HUDEP-2 (cell line): ENCODE results near the gene HSPG2.

Source experiments
- DNase-seq, 76 experiments: peaks; one replicate each; lab custom pipeline; 2025; ENCODE audit not compliant: unreplicated experiment in 76 of 76; lab: John Stamatoyannopoulos, UW

The HSPG2 gene

GRCh38 chr1:21886486-21887215, 50.5 kb downstream of the HSPG2 start:
- DNase-seq: peak in 34 of 76 experiments; percentile 5 to 53 (median 26)

- no peak for DNase-seq
These were observed 51.7 kb downstream of the HSPG2 start for GRCh38 chr1:21885236-21886037.

- no peak for DNase-seq
These were observed 52.5 kb downstream of the HSPG2 start for GRCh38 chr1:21884456-21885235.

- no peak for DNase-seq
These were observed 54.2 kb downstream of the HSPG2 start for GRCh38 chr1:21882721-21883415.

GRCh38 chr1:21881250-21881649, 55.9 kb downstream of the HSPG2 start:
- no peak for DNase-seq

GRCh38 chr1:21880619-21880970, 56.5 kb downstream of the HSPG2 start:
- DNase-seq: no peak

- DNase-seq: no peak
These were observed 57.0 kb downstream of the HSPG2 start for GRCh38 chr1:21879928-21880618.

- DNase-seq: no peak
These were observed 58.2 kb downstream of the HSPG2 start for GRCh38 chr1:21878840-21879478.

GRCh38 chr1:21878009-21878773, 58.9 kb downstream of the HSPG2 start:
- no peak for DNase-seq

- DNase-seq: no peak
These were observed 60.8 kb downstream of the HSPG2 start for GRCh38 chr1:21876267-21876666.

- DNase-seq: no peak
These were observed 61.5 kb downstream of the HSPG2 start for GRCh38 chr1:21875621-21876063.

- DNase-seq: no peak
These were observed 62.1 kb downstream of the HSPG2 start for GRCh38 chr1:21874778-21875547.

- DNase-seq: no peak
These were observed 62.8 kb downstream of the HSPG2 start for GRCh38 chr1:21874328-21874727.

GRCh38 chr1:21873761-21874160, 63.3 kb downstream of the HSPG2 start:
- DNase-seq: no peak

GRCh38 chr1:21873174-21873573, 63.9 kb downstream of the HSPG2 start:
- no peak for DNase-seq

- no peak for DNase-seq
These were observed 64.5 kb downstream of the HSPG2 start for GRCh38 chr1:21872445-21873079.

- DNase-seq: no peak
These were observed 65.2 kb downstream of the HSPG2 start for GRCh38 chr1:21871943-21872342.

GRCh38 chr1:21870611-21871010, 66.5 kb downstream of the HSPG2 start:
- DNase-seq: no peak
